Measurements from ENCODE around the gene RASGRP2.
A peak's percentile ranks its signal among the peaks of the same experiment; 100 is the strongest.

RASGRP2 gene

GRCh38 chr11:64766881-64767280 lies 22.9 kb upstream of the RASGRP2 start:
- Histone ChIP-seq H3K4me3 (ENCODE audit: low read length in 2 of 2) (no peak overlapping the region), H3K4me2 (ENCODE audit: insufficient read depth, low read length, poor library complexity, severe bottlenecking) (no peak overlapping the region), H3K9ac (ENCODE audit: low read depth, low read length, poor library complexity) (no peak overlapping the region), H2BK120ac (ENCODE audit: low read depth, low read length) (no peak overlapping the region), H2BK15ac (ENCODE audit: low read length) (no peak overlapping the region), H3K27ac (replicated peaks; ENCODE audit: low read length) (no peak overlapping the region), H3K4ac (ENCODE audit: low read length) (no peak overlapping the region), H3K14ac (ENCODE audit: low read length) (no peak overlapping the region), H3K18ac (ENCODE audit: low read length) (no peak overlapping the region), H4K91ac (ENCODE audit: low read depth, low read length, poor library complexity) (no peak overlapping the region), H2BK5ac (ENCODE audit: low read length) (no peak overlapping the region), H2AK5ac (ENCODE audit: low read depth, low read length) (no peak overlapping the region), H4K8ac (ENCODE audit: low read depth, low read length) (no peak overlapping the region), H3K36me3 (replicated peaks in 1 of 2; ENCODE audit: control insufficient read depth in 2 of 2, insufficient read depth in 2 of 2, low read length in 2 of 2) (peaks cover 73 to 98% of the 10 kb centered on the region in 2 donors), H2AFZ (ENCODE audit: low read length) (no peak overlapping the region), H3K4me1 (ENCODE audit: control insufficient read depth in 2 of 2, insufficient read depth in 1 of 2, low read depth in 1 of 2, low read length in 2 of 2) (peaks cover 25 to 34% of the 10 kb centered on the region in 2 donors), H3K79me1 (ENCODE audit: low read depth, low read length) (peaks cover 17% of the 10 kb centered on the region), H3K23ac (ENCODE audit: low read depth, low read length, poor library complexity) (no peak overlapping the region), H2BK12ac (ENCODE audit: low read length) (no peak overlapping the region), H3K9me3 (replicated peaks in 1 of 2; ENCODE audit: control insufficient read depth in 2 of 2, insufficient read depth in 1 of 2, low read depth in 1 of 2, low read length in 2 of 2) (no peaks in the 10 kb centered on the region), H3K27me3 (ENCODE audit: control insufficient read depth in 3 of 3, insufficient read depth in 3 of 3, low read depth in 1 of 3, low read length in 3 of 3) (no peaks in the 10 kb centered on the region)
- DNase-seq (ENCODE audit: low spot score): no peak
- WGBS, 2 donors (ENCODE audit: extremely low coverage in 2 of 2, insufficient read length in 2 of 2, insufficient replicate concordance in 1 of 2): no CpG with 5 or more reads among the region's 11 CpGs

- no CpG with 5 or more reads among the region's 42 CpGs for WGBS, 2 donors (ENCODE audit: extremely low coverage in 2 of 2, insufficient read length in 2 of 2, insufficient replicate concordance in 1 of 2)
- H3K4me2 ChIP-seq (ENCODE audit: insufficient read depth, low read length, poor library complexity, severe bottlenecking): no peak overlapping the region
- H3K9ac ChIP-seq (ENCODE audit: low read depth, low read length, poor library complexity): no peak overlapping the region
- H3K4ac ChIP-seq (ENCODE audit: low read length): no peak overlapping the region
- H3K36me3 ChIP-seq (replicated peaks in 1 of 2; ENCODE audit: control insufficient read depth in 2 of 2, insufficient read depth in 2 of 2, low read length in 2 of 2): peaks cover 68 to 90% of the 10 kb centered on the region in 2 donors
- peak overlapping the region; percentile 16 for H3K23ac ChIP-seq (ENCODE audit: low read depth, low read length, poor library complexity)
- no peak for DNase-seq (ENCODE audit: low spot score)
- H4K91ac ChIP-seq (ENCODE audit: low read depth, low read length, poor library complexity): no peak overlapping the region
- H2AK5ac ChIP-seq (ENCODE audit: low read depth, low read length): no peak overlapping the region
- H2BK12ac ChIP-seq (ENCODE audit: low read length): no peak overlapping the region
- H2BK120ac ChIP-seq (ENCODE audit: low read depth, low read length): no peak overlapping the region
- no peaks in the 10 kb centered on the region for H3K9me3 ChIP-seq (replicated peaks in 1 of 2; ENCODE audit: control insufficient read depth in 2 of 2, insufficient read depth in 1 of 2, low read depth in 1 of 2, low read length in 2 of 2)
- no peak overlapping the region for H4K8ac ChIP-seq (ENCODE audit: low read depth, low read length)
- no peak overlapping the region for H3K14ac ChIP-seq (ENCODE audit: low read length)
- no peak overlapping the region for H3K4me3 ChIP-seq (ENCODE audit: low read length in 2 of 2)
- no peak overlapping the region for H2BK15ac ChIP-seq (ENCODE audit: low read length)
- peaks cover 25 to 34% of the 10 kb centered on the region in 2 donors for H3K4me1 ChIP-seq (ENCODE audit: control insufficient read depth in 2 of 2, insufficient read depth in 1 of 2, low read depth in 1 of 2, low read length in 2 of 2)
- no peak overlapping the region for H2BK5ac ChIP-seq (ENCODE audit: low read length)
- no peak overlapping the region for H2AFZ ChIP-seq (ENCODE audit: low read length)
- no peak overlapping the region for H3K27ac ChIP-seq (replicated peaks; ENCODE audit: low read length)
- H3K79me1 ChIP-seq (ENCODE audit: low read depth, low read length): peaks cover 17% of the 10 kb centered on the region
- no peaks in the 10 kb centered on the region for H3K27me3 ChIP-seq (ENCODE audit: control insufficient read depth in 3 of 3, insufficient read depth in 3 of 3, low read depth in 1 of 3, low read length in 3 of 3)
- no peak overlapping the region for H3K18ac ChIP-seq (ENCODE audit: low read length)
These were observed 22.1 kb upstream of the RASGRP2 start for GRCh38 chr11:64765851-64766665.

GRCh38 chr11:64765291-64765850 lies 21.4 kb upstream of the RASGRP2 start:
- Histone ChIP-seq H3K4ac (ENCODE audit: low read length) (no peak overlapping the region), H3K23ac (ENCODE audit: low read depth, low read length, poor library complexity) (no peak overlapping the region), H4K91ac (ENCODE audit: low read depth, low read length, poor library complexity) (no peak overlapping the region), H3K4me2 (ENCODE audit: insufficient read depth, low read length, poor library complexity, severe bottlenecking) (no peak overlapping the region), H2BK5ac (ENCODE audit: low read length) (no peak overlapping the region), H2BK15ac (ENCODE audit: low read length) (no peak overlapping the region), H3K27me3 (ENCODE audit: control insufficient read depth in 3 of 3, insufficient read depth in 3 of 3, low read depth in 1 of 3, low read length in 3 of 3) (no peaks in the 10 kb centered on the region), H3K79me1 (ENCODE audit: low read depth, low read length) (peaks cover 14% of the 10 kb centered on the region), H2BK120ac (ENCODE audit: low read depth, low read length) (no peak overlapping the region), H2AK5ac (ENCODE audit: low read depth, low read length) (no peak overlapping the region), H3K18ac (ENCODE audit: low read length) (no peak overlapping the region), H4K8ac (ENCODE audit: low read depth, low read length) (no peak overlapping the region), H3K4me1 (ENCODE audit: control insufficient read depth in 2 of 2, insufficient read depth in 1 of 2, low read depth in 1 of 2, low read length in 2 of 2) (peaks cover 32 to 39% of the 10 kb centered on the region in 2 donors), H3K14ac (ENCODE audit: low read length) (no peak overlapping the region), H3K9ac (ENCODE audit: low read depth, low read length, poor library complexity) (no peak overlapping the region), H3K27ac (replicated peaks; ENCODE audit: low read length) (no peak overlapping the region), H2AFZ (ENCODE audit: low read length) (no peak overlapping the region), H2BK12ac (ENCODE audit: low read length) (no peak overlapping the region), H3K36me3 (replicated peaks in 1 of 2; ENCODE audit: control insufficient read depth in 2 of 2, insufficient read depth in 2 of 2, low read length in 2 of 2) (peaks cover 63 to 83% of the 10 kb centered on the region in 2 donors), H3K9me3 (replicated peaks in 1 of 2; ENCODE audit: control insufficient read depth in 2 of 2, insufficient read depth in 1 of 2, low read depth in 1 of 2, low read length in 2 of 2) (no peaks in the 10 kb centered on the region), H3K4me3 (ENCODE audit: low read length in 2 of 2) (no peak overlapping the region)
- WGBS, 2 donors (ENCODE audit: extremely low coverage in 2 of 2, insufficient read length in 2 of 2, insufficient replicate concordance in 1 of 2): no CpG with 5 or more reads among the region's 30 CpGs
- DNase-seq (ENCODE audit: low spot score): no peak

GRCh38 chr11:64764753-64765152 lies 20.8 kb upstream of the RASGRP2 start:
- no peak overlapping the region for H3K14ac ChIP-seq (ENCODE audit: low read length)
- H3K4ac ChIP-seq (ENCODE audit: low read length): no peak overlapping the region
- H2BK15ac ChIP-seq (ENCODE audit: low read length): no peak overlapping the region
- no peak overlapping the region for H3K4me3 ChIP-seq (ENCODE audit: low read length in 2 of 2)
- no peak overlapping the region for H2AK5ac ChIP-seq (ENCODE audit: low read depth, low read length)
- peaks cover 57 to 77% of the 10 kb centered on the region in 2 donors for H3K36me3 ChIP-seq (replicated peaks in 1 of 2; ENCODE audit: control insufficient read depth in 2 of 2, insufficient read depth in 2 of 2, low read length in 2 of 2)
- H4K91ac ChIP-seq (ENCODE audit: low read depth, low read length, poor library complexity): no peak overlapping the region
- H2BK12ac ChIP-seq (ENCODE audit: low read length): no peak overlapping the region
- no peak overlapping the region for H3K18ac ChIP-seq (ENCODE audit: low read length)
- no peak overlapping the region for H3K23ac ChIP-seq (ENCODE audit: low read depth, low read length, poor library complexity)
- H3K4me1 ChIP-seq (ENCODE audit: control insufficient read depth in 2 of 2, insufficient read depth in 1 of 2, low read depth in 1 of 2, low read length in 2 of 2): peaks cover 37 to 45% of the 10 kb centered on the region in 2 donors
- H3K79me1 ChIP-seq (ENCODE audit: low read depth, low read length): peaks cover 14% of the 10 kb centered on the region
- no peaks in the 10 kb centered on the region for H3K27me3 ChIP-seq (ENCODE audit: control insufficient read depth in 3 of 3, insufficient read depth in 3 of 3, low read depth in 1 of 3, low read length in 3 of 3)
- H2BK120ac ChIP-seq (ENCODE audit: low read depth, low read length): no peak overlapping the region
- no peak overlapping the region for H3K4me2 ChIP-seq (ENCODE audit: insufficient read depth, low read length, poor library complexity, severe bottlenecking)
- H4K8ac ChIP-seq (ENCODE audit: low read depth, low read length): no peak overlapping the region
- H2BK5ac ChIP-seq (ENCODE audit: low read length): no peak overlapping the region
- no peak overlapping the region for H3K27ac ChIP-seq (replicated peaks; ENCODE audit: low read length)
- no peaks in the 10 kb centered on the region for H3K9me3 ChIP-seq (replicated peaks in 1 of 2; ENCODE audit: control insufficient read depth in 2 of 2, insufficient read depth in 1 of 2, low read depth in 1 of 2, low read length in 2 of 2)
- WGBS, 2 donors (ENCODE audit: extremely low coverage in 2 of 2, insufficient read length in 2 of 2, insufficient replicate concordance in 1 of 2): no CpG with 5 or more reads among the region's 8 CpGs
- no peak overlapping the region for H3K9ac ChIP-seq (ENCODE audit: low read depth, low read length, poor library complexity)
- no peak overlapping the region for H2AFZ ChIP-seq (ENCODE audit: low read length)
- no peak for DNase-seq (ENCODE audit: low spot score)
